Fibroblast of lung (primary cell): Measurements from ENCODE around the gene PCDH15.

Source experiments
- EZH2 ChIP-seq: IDR thresholded peaks from 2 replicates; pipeline ENCODE4 v1.5.1; 2012; ENCODE audit warnings: low read length, control low read depth, mild to moderate bottlenecking; ENCODE audit errors: missing control alignments
- TF ChIP-seq, protein P1 (sequence below), 2 donors: IDR thresholded peaks in 1 of 2; conservative IDR thresholded peaks in 1 of 2; 1 replicate in 1 of 2; 2 replicates in 1 of 2; pipeline ENCODE4 v1.5.1; 2011 to 2012; ENCODE audit warnings: low read length in 2 of 2, control low read depth in 1 of 2, inconsistent platforms in 1 of 2, low read depth in 1 of 2, mild to moderate bottlenecking in 1 of 2

GRCh38 chr10:54064215-54064614 lies 736.8 kb downstream of the PCDH15 start:
- TF ChIP-seq, protein P1, sequence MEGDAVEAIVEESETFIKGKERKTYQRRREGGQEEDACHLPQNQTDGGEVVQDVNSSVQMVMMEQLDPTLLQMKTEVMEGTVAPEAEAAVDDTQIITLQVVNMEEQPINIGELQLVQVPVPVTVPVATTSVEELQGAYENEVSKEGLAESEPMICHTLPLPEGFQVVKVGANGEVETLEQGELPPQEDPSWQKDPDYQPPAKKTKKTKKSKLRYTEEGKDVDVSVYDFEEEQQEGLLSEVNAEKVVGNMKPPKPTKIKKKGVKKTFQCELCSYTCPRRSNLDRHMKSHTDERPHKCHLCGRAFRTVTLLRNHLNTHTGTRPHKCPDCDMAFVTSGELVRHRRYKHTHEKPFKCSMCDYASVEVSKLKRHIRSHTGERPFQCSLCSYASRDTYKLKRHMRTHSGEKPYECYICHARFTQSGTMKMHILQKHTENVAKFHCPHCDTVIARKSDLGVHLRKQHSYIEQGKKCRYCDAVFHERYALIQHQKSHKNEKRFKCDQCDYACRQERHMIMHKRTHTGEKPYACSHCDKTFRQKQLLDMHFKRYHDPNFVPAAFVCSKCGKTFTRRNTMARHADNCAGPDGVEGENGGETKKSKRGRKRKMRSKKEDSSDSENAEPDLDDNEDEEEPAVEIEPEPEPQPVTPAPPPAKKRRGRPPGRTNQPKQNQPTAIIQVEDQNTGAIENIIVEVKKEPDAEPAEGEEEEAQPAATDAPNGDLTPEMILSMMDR (conservative IDR thresholded peaks at IDR 0.05 in 1 of 2, IDR thresholded peaks at IDR 0.05 in 1 of 2; ENCODE audit: low read depth in 1 of 2, low read length in 2 of 2) = no peak
- TF ChIP-seq EZH2 = no peak
